Measurements from ENCODE around the gene DERL3.
"Not testable (repeated sequence)": the region's sequence is repeated elsewhere in the genome, so short reads cannot be mapped to it uniquely, and the experiment has no call there.

Gene DERL3

DNA sequence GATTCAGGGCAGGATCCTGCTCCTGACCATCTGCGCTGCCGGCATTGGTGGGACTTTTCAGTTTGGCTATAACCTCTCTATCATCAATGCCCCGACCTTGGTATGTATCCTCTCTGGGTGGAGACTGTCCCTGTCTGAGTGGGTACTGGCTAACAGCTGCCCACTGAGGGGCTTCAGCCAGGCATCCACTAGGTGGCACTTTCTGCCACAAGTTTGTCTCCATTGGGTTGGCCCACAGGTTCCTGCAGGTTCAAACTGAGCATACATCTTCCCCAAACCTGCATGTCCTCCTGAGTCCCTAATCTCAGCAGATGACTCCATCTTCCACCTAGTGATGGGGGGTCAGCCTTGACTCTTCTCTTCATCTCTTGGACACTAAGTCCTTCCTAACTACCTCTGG lies 23.3 kb upstream of the DERL3 start:
- peak; percentile 19 for TF ChIP-seq CTCF (IDR thresholded peaks at IDR 0.05)
- H3K9me3 ChIP-seq (ENCODE audit: control insufficient read depth, low read length): no peaks in the 10 kb centered on the region
- H3K27me3 ChIP-seq (ENCODE audit: control insufficient read depth, insufficient read depth, low read length): no peaks in the 10 kb centered on the region
- peaks cover 5% of the 10 kb centered on the region for H3K79me2 ChIP-seq
- H2AFZ ChIP-seq: no peak overlapping the region
- H3K27ac ChIP-seq: no peak overlapping the region
- no peaks in the 10 kb centered on the region for H3K4me1 ChIP-seq
- H3K9ac ChIP-seq: no peak overlapping the region
- no peak overlapping the region for H3K4me2 ChIP-seq (ENCODE audit: low read length)
- no peaks in the 10 kb centered on the region for H3K36me3 ChIP-seq (ENCODE audit: control insufficient read depth, insufficient read depth, low read length)
- no peak overlapping the region for H3K4me3 ChIP-seq (ENCODE audit: low read depth, low read length)

- not testable (repeated sequence) for H3K36me3 ChIP-seq (ENCODE audit: control insufficient read depth, insufficient read depth, low read length); H3K27me3 ChIP-seq (ENCODE audit: control insufficient read depth, insufficient read depth, low read length); H3K79me2 ChIP-seq; H3K4me1 ChIP-seq; H2AFZ ChIP-seq; H3K27ac ChIP-seq; H3K4me3 ChIP-seq (ENCODE audit: low read depth, low read length); H3K4me2 ChIP-seq (ENCODE audit: low read length); H3K9ac ChIP-seq; H3K9me3 ChIP-seq (ENCODE audit: control insufficient read depth, low read length)
These were observed 21.4 kb upstream of the DERL3 start for GRCh38 chr22:23860187-23860586.

GRCh38 chr22:23859201-23859600 lies 20.4 kb upstream of the DERL3 start:
- no peak overlapping the region for H3K27ac ChIP-seq

DNA sequence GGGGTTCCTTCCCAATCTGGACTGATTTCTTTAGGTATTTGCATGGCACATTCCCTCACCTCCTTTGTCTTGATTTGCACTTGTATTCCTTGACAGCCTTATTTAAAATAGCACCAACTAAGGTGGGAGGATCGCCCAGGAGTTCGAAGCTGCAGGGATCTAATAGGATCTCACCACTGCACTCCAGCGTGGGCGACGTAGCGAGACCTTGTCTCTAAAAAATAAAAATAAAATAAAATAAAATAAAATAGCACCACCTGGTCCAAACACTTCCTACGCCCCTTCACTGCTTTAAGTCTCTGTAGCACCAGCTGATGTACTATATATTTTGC lies 19.6 kb upstream of the DERL3 start:
- H3K4me1 ChIP-seq: no peaks in the 10 kb centered on the region
- H2AFZ ChIP-seq: peak overlapping the region; percentile 98
- H3K9ac ChIP-seq: no peak overlapping the region
- no peaks in the 10 kb centered on the region for H3K27me3 ChIP-seq (ENCODE audit: control insufficient read depth, insufficient read depth, low read length)
- H3K36me3 ChIP-seq (ENCODE audit: control insufficient read depth, insufficient read depth, low read length): no peaks in the 10 kb centered on the region
- no peak for TF ChIP-seq CTCF (IDR thresholded peaks at IDR 0.05)
- no peak overlapping the region for H3K27ac ChIP-seq
- peaks cover 5% of the 10 kb centered on the region for H3K79me2 ChIP-seq
- no peaks in the 10 kb centered on the region for H3K9me3 ChIP-seq (ENCODE audit: control insufficient read depth, low read length)
- H3K4me2 ChIP-seq (ENCODE audit: low read length): peak overlapping the region; percentile 100
- peak overlapping the region; percentile 89 for H3K4me3 ChIP-seq (ENCODE audit: low read depth, low read length)

More at GRCh38 chr22:23859201-23859600, 20.4 kb upstream of the DERL3 start:
- H3K36me3 ChIP-seq (ENCODE audit: control insufficient read depth, insufficient read depth, low read length): no peaks in the 10 kb centered on the region
- H3K9ac ChIP-seq: no peak overlapping the region
- no peak overlapping the region for H2AFZ ChIP-seq
- no peak overlapping the region for H3K4me2 ChIP-seq (ENCODE audit: low read length)
- no peak overlapping the region for H3K4me3 ChIP-seq (ENCODE audit: low read depth, low read length)
- H3K27me3 ChIP-seq (ENCODE audit: control insufficient read depth, insufficient read depth, low read length): no peaks in the 10 kb centered on the region
- H3K9me3 ChIP-seq (ENCODE audit: control insufficient read depth, low read length): no peaks in the 10 kb centered on the region
- H3K4me1 ChIP-seq: no peaks in the 10 kb centered on the region
- no peak for TF ChIP-seq CTCF (IDR thresholded peaks at IDR 0.05)
- peaks cover 5% of the 10 kb centered on the region for H3K79me2 ChIP-seq

- Histone ChIP-seq H3K9me3 (ENCODE audit: control insufficient read depth, low read length) (no peaks in the 10 kb centered on the region), H3K36me3 (ENCODE audit: control insufficient read depth, insufficient read depth, low read length) (no peaks in the 10 kb centered on the region)
- TF ChIP-seq CTCF (IDR thresholded peaks at IDR 0.05): no peak
These were observed 19.0 kb upstream of the DERL3 start, which contains the start of gene SLC2A11 for GRCh38 chr22:23857606-23858483. TSS of gene SLC2A11 (plus strand) at chr22:23857875. CDS start at chr22:23858000, 125 bp downstream.

More at GRCh38 chr22:23857606-23858483, 19.0 kb upstream of the DERL3 start, which contains the start of gene SLC2A11:
- Histone ChIP-seq H3K9ac (peak within 1 kb of the TSS; percentile 53), H2AFZ (peak within 1 kb of the TSS; percentile 98), H3K27me3 (ENCODE audit: control insufficient read depth, insufficient read depth, low read length) (no peaks in the 10 kb centered on the region), H3K79me2 (peaks cover 2% of the 10 kb centered on the region), H3K4me3 (ENCODE audit: low read depth, low read length) (peak within 1 kb of the TSS; percentile 89), H3K4me1 (no peaks in the 10 kb centered on the region), H3K4me2 (ENCODE audit: low read length) (peak within 1 kb of the TSS; percentile 100), H3K27ac (peak within 1 kb of the TSS; percentile 92)

Data from parathyroid adenoma (tissue), 2 donors.